ENCODE measurements around the gene STK32B. TPM values are rescaled to one million over a fixed set of nuclear protein-coding genes. Genes with fewer than 3 reads are reported as not detected.

STK32B gene
- total and polyA plus RNA-seq, 2 of the 4 experiments (the other 2 are of a cell fraction): 5.5 to 6.3 TPM

GRCh38 chr4:5469861-5470260 is 418.6 kb downstream of the STK32B start:
- no peak overlapping the region for H2AFZ ChIP-seq (replicated peaks; ENCODE audit: low read length, poor library complexity)
- intact Hi-C loops (cut with micrococcal nuclease): no loop called here
- peaks cover 5% of the 10 kb centered on the region for H3K36me3 ChIP-seq (ENCODE audit: control insufficient read depth, insufficient read depth, low read length)
- TF ChIP-seq MAZ (IDR thresholded peaks at IDR 0.05; ENCODE audit: borderline replicate concordance, low read depth, low read length) (no peak), MXI1 (IDR thresholded peaks at IDR 0.05; ENCODE audit: borderline replicate concordance, low read depth, low read length) (no peak), BHLHE40 (IDR thresholded peaks at IDR 0.05; ENCODE audit: low read depth, low read length) (no peak), RFX5 (IDR thresholded peaks at IDR 0.05; ENCODE audit: low read depth, low read length) (no peak), NFE2L2 (IDR thresholded peaks at IDR 0.05; ENCODE audit: low read depth, low read length) (no peak), CTCF (conservative IDR thresholded peaks at IDR 0.05; ENCODE audit: low read depth, low read length) (no peak)
- H3K56ac ChIP-seq (ENCODE audit: extremely low read depth, insufficient read depth, low read length): no peak overlapping the region
- no peak for DNase-seq
- no peaks in the 10 kb centered on the region for H3K27me3 ChIP-seq (ENCODE audit: control insufficient read depth, insufficient read depth, low read length)
- CTCF ChIA-PET: no interaction called here
- peaks cover 7% of the 10 kb centered on the region; the same call in 1 of the 2 replicates for H3K4me1 ChIP-seq (ENCODE audit: control insufficient read depth, insufficient read depth, low read length)
- no TSS peak for BruUV-seq (replicated peaks)
- H3K79me1 ChIP-seq (ENCODE audit: low read depth in 1 of 2, low read length in 2 of 2): no peaks in the 10 kb centered on the region
- no peak overlapping the region for H3K23ac ChIP-seq (ENCODE audit: low read depth, low read length)
- H2AK5ac ChIP-seq (ENCODE audit: low read depth, low read length): no peak overlapping the region
- no peak overlapping the region for H3K4me2 ChIP-seq (ENCODE audit: low read depth, low read length)
- H2BK15ac ChIP-seq (ENCODE audit: low read depth, low read length): no peak overlapping the region
- H4K91ac ChIP-seq (ENCODE audit: insufficient read depth, low read depth, low read length): no peak overlapping the region
- H3K27ac ChIP-seq (ENCODE audit: insufficient read depth, low read length): no peak overlapping the region
- no peaks in the 10 kb centered on the region for H3K9me3 ChIP-seq (ENCODE audit: control insufficient read depth, insufficient read depth, low read length)
- no peak overlapping the region for H4K5ac ChIP-seq (ENCODE audit: low read depth, low read length)
- no peak overlapping the region for H3K9ac ChIP-seq (ENCODE audit: low read depth, low read length)
- no peak overlapping the region for H3K4ac ChIP-seq (ENCODE audit: low read depth, low read length)
- no peak overlapping the region for H3K18ac ChIP-seq (ENCODE audit: low read depth, low read length)
- WGBS, 2 experiments (ENCODE audit: extremely low coverage in 2 of 2, insufficient read length in 1 of 2): no CpG with 5 or more reads among the region's 5 CpGs
- H2BK20ac ChIP-seq (ENCODE audit: low read depth, low read length): no peak overlapping the region
- in situ Hi-C loops (cut with MboI; ENCODE audit: low sequenced_read_pairs): no loop called here
- no peak overlapping the region for H2BK5ac ChIP-seq (ENCODE audit: low read depth, low read length, poor library complexity, severe bottlenecking)
- ATAC-seq (ENCODE audit: low read depth): no peak
- no peaks in the 10 kb centered on the region for H4K20me1 ChIP-seq (ENCODE audit: insufficient read depth, low read length)
- H3K9me1 ChIP-seq (ENCODE audit: insufficient read depth, low read length): peaks cover 8% of the 10 kb centered on the region; the same call in 1 of the 2 replicates
- no peak overlapping the region for H2BK120ac ChIP-seq (ENCODE audit: low read depth, low read length)
- dilution Hi-C loops (cut with HindIII; ENCODE audit: low sequenced_read_pairs, unreplicated experiment): no loop called here
- no peak overlapping the region for H3K14ac ChIP-seq (replicated peaks; ENCODE audit: low read depth, low read length)
- H4K8ac ChIP-seq (ENCODE audit: low read depth in 2 of 2, low read length in 2 of 2): no peak overlapping the region
- H2AK9ac ChIP-seq (replicated peaks; ENCODE audit: low read depth, low read length, poor library complexity): no peak overlapping the region
- H3K4me3 ChIP-seq (ENCODE audit: insufficient read depth, low read depth, low read length): no peak overlapping the region
- POLR2A ChIA-PET (ENCODE audit: unreplicated experiment): no interaction called here
